Smooth muscle cell (in vitro differentiated cells): ENCODE data around the gene RAB44. TPM values are rescaled to one million over a fixed set of nuclear protein-coding genes. Genes with fewer than 3 reads are reported as not detected.
"Not testable (repeated sequence)": the region's sequence is repeated elsewhere in the genome, so short reads cannot be mapped to it uniquely, and the experiment has no call there.

Experiments used
- DNase-seq: peaks from one replicate; lab custom pipeline; 2025; ENCODE audit not compliant: unreplicated experiment; lab: John Stamatoyannopoulos, UW
- H2AFZ ChIP-seq: fragments of 200-600 bp; sonication (generic); 2 replicates; pipeline ENCODE4 v1.6.0; 2016; ENCODE audit warnings: antibody characterized with exemption, low read depth, mild to moderate bottlenecking
- H3F3A ChIP-seq: fragments of 200-600 bp; sonication (generic); 2 replicates; pipeline ENCODE4 v1.6.0; 2017; ENCODE audit warnings: antibody characterized with exemption, low read depth
- H3K27ac ChIP-seq: fragments of 200-600 bp; sonication (generic); 2 replicates; pipeline ENCODE4 v1.5.1; 2016; ENCODE audit warnings: low read depth, mild to moderate bottlenecking
- H3K27me3 ChIP-seq: fragments of 200-600 bp; sonication (generic); 2 replicates; pipeline ENCODE4 v1.6.1; 2016; ENCODE audit warnings: low read depth, mild to moderate bottlenecking
- H3K36me3 ChIP-seq: fragments of 200-600 bp; sonication (generic); 2 replicates; pipeline ENCODE4 v1.5.1; 2016; ENCODE audit warnings: low read depth
- H3K4me1 ChIP-seq: fragments of 200-600 bp; sonication (generic); 2 replicates; pipeline ENCODE4 v1.5.1; 2016; ENCODE audit warnings: low read depth
- H3K4me2 ChIP-seq: fragments of 200-600 bp; sonication (generic); 2 replicates; pipeline ENCODE4 v1.6.0; 2016; ENCODE audit warnings: mild to moderate bottlenecking
- H3K4me3 ChIP-seq: fragments of 200-600 bp; sonication (generic); 2 replicates; pipeline ENCODE4 v1.5.1; 2016; ENCODE audit warnings: mild to moderate bottlenecking
- H3K79me2 ChIP-seq: fragments of 200-600 bp; sonication (generic); 2 replicates; pipeline ENCODE4 v1.6.0; 2016; ENCODE audit warnings: low read depth, mild to moderate bottlenecking
- H3K9ac ChIP-seq: fragments of 200-600 bp; sonication (generic); 2 replicates; pipeline ENCODE4 v1.6.0; 2016; ENCODE audit warnings: low read depth
- H3K9me3 ChIP-seq: fragments of 200-600 bp; sonication (generic); replicated peaks from 2 replicates; pipeline ENCODE4 v1.5.1; 2016; ENCODE audit warnings: low read depth
- H4K20me1 ChIP-seq: fragments of 200-600 bp; sonication (generic); 2 replicates; pipeline ENCODE4 v1.6.0; 2016; ENCODE audit warnings: low read depth
- WGBS: methylation state at CpG from one replicate; pipeline ENCODE4 v1.1.7; 2016; ENCODE audit warnings: low lambda C conversion rate; 5-methylcytosine and 5-hydroxymethylcytosine counted together
- polyA plus RNA-seq: library from polyadenylated mRNA; unstranded; fragments of >200 nt; fragmentation: Nextera tagmentation; extraction: Ambion mirVana; gene quantifications from 2 replicates; pipeline ENCODE4 v1.2.1, GENCODE V29; 2016
- total RNA-seq: library from RNA; depleted of rRNA; stranded (reverse); fragments of >200 nt; gene quantifications from 2 replicates; pipeline ENCODE4 v1.2.3, GENCODE V29; 2014
- TF ChIP-seq, protein P1 (sequence below): fragments of 200-600 bp; sonication (generic); IDR thresholded peaks from 2 replicates; pipeline ENCODE4 v1.5.1; 2017; ENCODE audit warnings: borderline replicate concordance, mild to moderate bottlenecking, antibody characterized with exemption; ENCODE audit not compliant: insufficient read depth, poor library complexity, severe bottlenecking

RAB44 gene
- total and polyA plus RNA-seq, 2 experiments from 2014 or later: 0.03 TPM; not detected in 1

DNA sequence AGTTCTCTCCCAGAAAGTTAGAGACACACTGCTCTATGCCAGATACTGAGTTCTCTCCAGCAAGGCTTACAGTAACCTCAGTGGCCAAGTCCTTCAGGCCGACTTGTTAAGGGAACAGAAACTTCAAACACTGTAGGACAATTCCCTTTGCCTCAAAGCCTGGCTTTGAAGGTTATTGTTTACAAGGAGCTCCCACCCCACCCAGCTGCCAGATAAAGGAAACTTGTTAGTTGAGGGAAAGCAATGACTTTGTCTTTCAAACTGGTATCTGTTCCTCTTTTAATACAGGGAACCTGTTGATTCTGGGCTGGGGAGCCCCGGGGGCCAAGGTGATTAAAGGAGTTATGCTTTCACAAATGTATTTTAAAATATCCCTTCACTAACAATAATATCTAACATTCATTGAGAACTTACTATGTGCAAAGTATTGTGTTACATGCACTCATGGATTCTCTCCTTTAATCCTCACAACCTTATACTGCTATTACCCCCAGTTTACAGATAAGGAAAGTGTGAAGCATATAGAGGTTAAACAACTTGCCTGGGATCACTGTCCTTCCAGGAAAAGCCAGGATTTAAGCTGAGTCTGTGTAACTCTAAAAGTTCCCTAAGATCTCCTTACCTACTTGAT, 46.7 kb upstream of the RAB44 start:
- Histone ChIP-seq H3K4me3 (no peak overlapping the region), H3K27ac (no peak overlapping the region), H3K27me3 (no peaks in the 10 kb centered on the region), H2AFZ (no peak overlapping the region), H3K4me1 (peaks cover 23% of the 10 kb centered on the region), H3F3A (peaks cover 4% of the 10 kb centered on the region), H3K36me3 (no peaks in the 10 kb centered on the region), H3K9ac (no peak overlapping the region), H3K79me2 (no peaks in the 10 kb centered on the region), H4K20me1 (no peaks in the 10 kb centered on the region), H3K9me3 (no peaks in the 10 kb centered on the region), H3K4me2 (peak overlapping the region; percentile 28)
- 46% methylated on average over 2 of the region's 2 CpGs for WGBS
- no peak for DNase-seq
- TF ChIP-seq, protein P1, sequence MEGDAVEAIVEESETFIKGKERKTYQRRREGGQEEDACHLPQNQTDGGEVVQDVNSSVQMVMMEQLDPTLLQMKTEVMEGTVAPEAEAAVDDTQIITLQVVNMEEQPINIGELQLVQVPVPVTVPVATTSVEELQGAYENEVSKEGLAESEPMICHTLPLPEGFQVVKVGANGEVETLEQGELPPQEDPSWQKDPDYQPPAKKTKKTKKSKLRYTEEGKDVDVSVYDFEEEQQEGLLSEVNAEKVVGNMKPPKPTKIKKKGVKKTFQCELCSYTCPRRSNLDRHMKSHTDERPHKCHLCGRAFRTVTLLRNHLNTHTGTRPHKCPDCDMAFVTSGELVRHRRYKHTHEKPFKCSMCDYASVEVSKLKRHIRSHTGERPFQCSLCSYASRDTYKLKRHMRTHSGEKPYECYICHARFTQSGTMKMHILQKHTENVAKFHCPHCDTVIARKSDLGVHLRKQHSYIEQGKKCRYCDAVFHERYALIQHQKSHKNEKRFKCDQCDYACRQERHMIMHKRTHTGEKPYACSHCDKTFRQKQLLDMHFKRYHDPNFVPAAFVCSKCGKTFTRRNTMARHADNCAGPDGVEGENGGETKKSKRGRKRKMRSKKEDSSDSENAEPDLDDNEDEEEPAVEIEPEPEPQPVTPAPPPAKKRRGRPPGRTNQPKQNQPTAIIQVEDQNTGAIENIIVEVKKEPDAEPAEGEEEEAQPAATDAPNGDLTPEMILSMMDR: no peak

DNA sequence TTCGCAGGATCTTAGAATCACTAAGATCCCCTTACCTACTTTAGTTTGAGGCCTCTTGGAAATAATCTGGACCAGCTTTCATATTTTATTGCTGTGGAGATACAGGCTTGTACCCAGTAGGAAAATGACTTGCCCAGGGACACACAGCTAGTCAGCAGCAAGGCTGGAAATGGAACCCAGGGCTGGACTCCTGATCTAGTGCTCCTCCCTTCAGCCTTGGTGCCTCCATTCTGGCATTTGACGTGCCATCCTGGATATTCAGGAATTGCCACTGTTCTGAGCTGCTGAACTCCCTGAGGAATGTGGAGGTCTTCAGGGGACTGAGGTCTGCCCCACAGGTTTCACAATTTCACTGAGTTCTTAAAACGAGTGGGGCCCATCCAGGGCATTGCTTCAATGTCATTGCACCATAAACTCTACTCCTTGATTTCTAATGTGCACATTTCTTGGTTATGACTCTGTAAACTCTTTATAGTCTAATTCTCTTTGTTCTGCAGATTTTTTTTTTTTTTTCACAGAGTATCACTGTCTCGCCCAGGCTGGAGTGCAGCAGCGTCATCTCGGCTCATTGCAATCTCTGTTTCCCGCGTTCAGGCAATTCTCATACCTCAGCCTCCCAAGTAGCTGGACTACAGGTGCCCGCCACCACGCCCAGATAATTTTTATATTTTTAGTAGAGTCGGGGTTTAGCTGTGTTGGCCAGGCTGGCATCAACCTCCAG, 45.8 kb upstream of the RAB44 start:
- DNase-seq: no peak
- WGBS: 94% methylated on average over 11 of the region's 11 CpGs
- H3F3A ChIP-seq: peaks cover 4% of the 10 kb centered on the region
- H3K4me2 ChIP-seq: no peak overlapping the region
- peaks cover 23% of the 10 kb centered on the region for H3K4me1 ChIP-seq
- H2AFZ ChIP-seq: no peak overlapping the region
- H3K79me2 ChIP-seq: no peaks in the 10 kb centered on the region
- H3K9ac ChIP-seq: no peak overlapping the region
- H4K20me1 ChIP-seq: no peaks in the 10 kb centered on the region
- no peaks in the 10 kb centered on the region for H3K9me3 ChIP-seq
- no peaks in the 10 kb centered on the region for H3K36me3 ChIP-seq
- TF ChIP-seq, protein P1: no peak
- no peaks in the 10 kb centered on the region for H3K27me3 ChIP-seq
- H3K4me3 ChIP-seq: no peak overlapping the region
- H3K27ac ChIP-seq: no peak overlapping the region

DNA sequence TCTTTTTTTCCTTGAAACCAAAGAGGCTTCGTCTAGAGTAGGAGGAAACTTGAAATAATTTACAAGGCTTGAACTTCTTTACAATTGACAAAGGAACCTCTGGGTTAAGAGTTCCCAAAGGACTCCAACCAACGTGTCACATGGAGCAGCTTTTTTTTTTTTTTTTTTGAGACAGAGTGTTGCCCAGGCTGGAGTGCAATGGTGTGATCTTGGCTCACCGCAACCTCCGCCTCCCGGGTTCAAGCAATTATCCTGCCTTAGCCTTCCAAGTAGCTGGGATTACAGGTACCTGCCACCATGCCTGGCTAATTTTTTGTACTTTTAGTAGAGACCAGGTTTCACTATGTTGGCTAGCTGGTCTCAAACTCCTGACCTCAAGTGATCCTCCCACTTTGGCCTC, 43.2 kb upstream of the RAB44 start:
- not testable (repeated sequence) for H3K36me3 ChIP-seq, H3K27ac ChIP-seq
- WGBS: 91% methylated on average over 5 of the region's 5 CpGs

DNA sequence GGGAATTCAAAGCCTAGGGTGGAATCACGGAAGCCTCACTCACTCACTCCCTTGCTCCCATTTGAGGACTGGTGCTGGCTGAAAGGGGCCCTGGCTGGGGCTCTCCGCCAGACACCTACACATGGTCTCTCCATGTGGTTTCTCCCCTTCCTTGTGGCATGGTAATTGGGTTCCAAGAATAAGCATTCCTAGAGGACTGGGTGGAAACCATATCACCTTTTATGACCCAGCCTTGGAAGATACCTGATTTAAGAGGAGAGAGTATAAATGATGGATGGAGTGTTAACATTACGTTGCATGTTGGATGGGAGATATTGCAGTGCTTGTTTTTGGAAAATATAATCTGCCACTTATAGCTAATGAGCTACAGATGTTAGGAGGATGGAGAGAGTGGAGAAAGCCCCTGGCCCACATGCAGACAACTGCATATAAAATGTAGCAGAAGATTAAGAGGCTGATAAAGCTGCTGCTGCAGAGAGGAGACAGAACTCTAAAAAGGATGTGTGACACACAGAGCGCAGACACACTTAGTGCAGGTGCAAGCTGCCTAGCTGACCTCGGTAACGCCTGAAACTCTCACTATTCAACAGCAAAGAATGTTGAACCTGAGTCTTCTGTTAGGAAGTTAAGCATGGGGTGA, 42.4 kb upstream of the RAB44 start:
- Histone ChIP-seq H3K4me1 (peaks cover 13% of the 10 kb centered on the region), H3K4me3 (no peak overlapping the region), H3K36me3 (no peaks in the 10 kb centered on the region), H3K79me2 (no peaks in the 10 kb centered on the region), H3K27ac (no peak overlapping the region), H3K9me3 (no peaks in the 10 kb centered on the region), H3F3A (peaks cover 4% of the 10 kb centered on the region), H4K20me1 (no peaks in the 10 kb centered on the region), H2AFZ (no peak overlapping the region), H3K9ac (no peak overlapping the region), H3K4me2 (peak overlapping the region; percentile 56), H3K27me3 (no peaks in the 10 kb centered on the region)
- WGBS: 42% methylated on average over 6 of the region's 6 CpGs
- TF ChIP-seq, protein P1: no peak
- no peak for DNase-seq

More for the DNA sequence above, 43.2 kb upstream of the RAB44 start:
- H3K27me3 ChIP-seq, H2AFZ ChIP-seq, H3K9me3 ChIP-seq, H3F3A ChIP-seq, H4K20me1 ChIP-seq, DNase-seq, H3K4me3 ChIP-seq, H3K79me2 ChIP-seq, H3K9ac ChIP-seq: not testable (repeated sequence)
- H3K4me1 ChIP-seq: peaks cover 19% of the 10 kb centered on the region
- H3K4me2 ChIP-seq: peak overlapping the region; percentile 56
